Sigmoid colon (tissue), 4 donors: ENCODE results near the gene CRYBB2.

Experiments used
- CTCF ChIP-seq, 4 experiments: fragments of 450-650 bp in 3 of 4; fragments of 200-600 bp in 1 of 4; IDR thresholded peaks; one replicate each; pipeline ENCODE4 v1.5.1; 2016 to 2019; ENCODE audit warnings: antibody characterized with exemption in 4 of 4, mild to moderate bottlenecking in 3 of 4, moderate library complexity in 2 of 4
- EP300 ChIP-seq, 4 donors: sonication (generic); formaldehyde crosslinking; IDR thresholded peaks; one replicate each; pipeline ENCODE4 v1.6.1; 2017; ENCODE audit warnings: antibody characterized with exemption in 4 of 4
- POLR2A ChIP-seq, 2 donors: fragments of 450-650 bp; IDR thresholded peaks; one replicate each; pipeline ENCODE4 v1.6.1; 2016; ENCODE audit warnings: antibody characterized with exemption in 2 of 2, mild to moderate bottlenecking in 2 of 2, moderate library complexity in 2 of 2
- POLR2AphosphoS5 ChIP-seq, 4 donors: sonication (generic); formaldehyde crosslinking; IDR thresholded peaks; one replicate each; pipeline ENCODE4 v1.6.1; 2017; ENCODE audit warnings: antibody characterized with exemption in 4 of 4

GRCh38 chr22:25199731-25200520 is 19.5 kb upstream of the CRYBB2 start, which contains the start of gene CRYBB3:
- TF ChIP-seq CTCF (IDR thresholded peaks at IDR 0.05) (no peak), POLR2AphosphoS5 (IDR thresholded peaks at IDR 0.05) (no peak), POLR2A (IDR thresholded peaks at IDR 0.05) (no peak), EP300 (IDR thresholded peaks at IDR 0.05) (no peak)
